ENCODE measurements around the gene VWA3B.
"Not testable (repeated sequence)": the region's sequence is repeated elsewhere in the genome, so short reads cannot be mapped to it uniquely, and the experiment has no call there.

Gene VWA3B

GRCh38 chr2:98245491-98245890, 158.5 kb downstream of the VWA3B start:
- DNase-seq, result no peak

GRCh38 chr2:98247383-98247782, 160.4 kb downstream of the VWA3B start:
- no peak for DNase-seq

DNA sequence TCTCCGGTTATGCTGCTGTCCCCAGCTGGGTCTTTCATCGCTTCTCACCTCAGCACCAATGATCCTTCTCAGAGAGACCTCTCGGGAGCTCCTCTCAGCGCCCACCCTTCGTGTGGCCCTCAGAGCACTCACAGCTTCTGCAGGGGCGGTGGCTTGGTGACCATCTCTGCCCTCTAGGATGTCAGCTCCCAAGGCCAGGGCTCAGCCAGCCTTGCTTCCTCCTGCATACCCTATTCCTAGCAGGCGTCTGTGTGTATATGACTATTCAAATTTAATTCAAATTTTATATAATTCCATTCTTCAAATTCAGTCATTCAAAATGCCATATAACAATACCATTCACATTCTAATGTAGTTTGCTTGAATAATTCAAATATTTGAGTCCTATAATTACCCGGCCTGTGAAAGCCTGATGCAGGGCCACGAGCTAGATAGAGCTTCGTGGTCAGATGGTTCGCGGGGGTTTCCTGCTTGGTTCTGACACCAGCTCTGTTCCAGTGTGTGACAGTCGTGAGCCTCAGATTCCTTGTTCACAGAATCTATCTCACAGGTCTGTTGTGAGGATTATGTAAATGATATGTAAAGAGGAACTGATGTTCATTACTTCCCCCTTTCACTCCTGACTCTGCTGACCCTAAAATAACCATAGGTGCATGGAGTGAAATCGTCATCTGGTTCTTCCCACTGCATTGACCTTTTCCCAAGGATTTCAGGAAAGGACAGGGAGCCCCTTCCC, 165.2 kb downstream of the VWA3B start:
- DNase-seq, result no peak

GRCh38 chr2:98253461-98254070, 166.6 kb downstream of the VWA3B start:
- peak in 7 of 56 donors; percentile 3 to 52 (median 27) for DNase-seq

DNA sequence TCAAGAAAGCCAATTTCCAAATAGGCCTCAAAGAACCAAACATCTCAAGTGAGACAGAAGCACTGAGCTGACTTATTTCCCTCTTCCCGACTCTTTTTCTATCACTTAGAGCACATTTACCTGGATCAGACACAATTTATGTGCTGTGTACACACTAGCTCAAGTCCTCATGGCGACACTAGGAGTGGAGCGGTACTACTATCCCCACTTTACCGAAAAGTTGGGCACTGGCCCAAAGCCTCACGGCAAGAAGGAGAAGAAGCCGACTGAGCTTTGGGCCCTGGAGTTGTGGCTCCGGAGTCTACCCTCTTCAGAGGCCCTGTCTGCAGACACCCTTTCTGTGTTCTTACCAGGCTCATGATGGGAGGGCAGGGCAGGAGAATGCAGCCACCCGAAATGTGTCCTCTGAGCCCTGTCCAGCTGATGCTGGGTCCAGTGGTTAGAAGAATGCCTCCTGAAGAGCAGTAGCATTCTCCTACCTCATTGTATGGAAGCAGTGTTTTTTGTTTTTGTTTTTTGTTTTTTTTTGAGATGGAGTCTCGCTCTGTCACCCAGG, 167.6 kb downstream of the VWA3B start:
- DNase-seq, result no peak

GRCh38 chr2:98258906-98259305, 171.9 kb downstream of the VWA3B start:
- DNase-seq, result no peak

- DNase-seq, result no peak
Observed at GRCh38 chr2:98263362-98263761, 176.4 kb downstream of the VWA3B start.

GRCh38 chr2:98268225-98268624, 181.3 kb downstream of the VWA3B start:
- DNase-seq, result not testable (repeated sequence)

DNA sequence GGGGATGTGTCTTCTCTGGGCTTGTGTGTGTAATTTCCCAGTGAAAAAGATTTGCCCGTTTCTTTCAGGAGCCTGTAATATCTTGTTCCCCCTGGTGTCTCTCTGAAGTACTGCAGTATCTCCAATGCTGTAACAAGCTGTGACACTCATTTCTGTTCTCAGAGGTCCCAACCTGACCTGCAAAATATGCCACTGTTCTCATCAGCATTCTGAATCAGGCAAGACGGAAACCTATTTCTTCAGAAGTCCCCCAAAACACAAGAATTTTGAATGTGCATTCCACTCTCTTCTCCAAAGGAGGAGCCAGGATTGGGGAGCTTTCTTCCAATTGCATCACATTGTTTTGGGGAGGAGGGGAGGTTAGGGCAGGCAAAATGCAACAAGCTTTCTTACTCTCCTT, 182.3 kb downstream of the VWA3B start:
- no peak for DNase-seq

DNA sequence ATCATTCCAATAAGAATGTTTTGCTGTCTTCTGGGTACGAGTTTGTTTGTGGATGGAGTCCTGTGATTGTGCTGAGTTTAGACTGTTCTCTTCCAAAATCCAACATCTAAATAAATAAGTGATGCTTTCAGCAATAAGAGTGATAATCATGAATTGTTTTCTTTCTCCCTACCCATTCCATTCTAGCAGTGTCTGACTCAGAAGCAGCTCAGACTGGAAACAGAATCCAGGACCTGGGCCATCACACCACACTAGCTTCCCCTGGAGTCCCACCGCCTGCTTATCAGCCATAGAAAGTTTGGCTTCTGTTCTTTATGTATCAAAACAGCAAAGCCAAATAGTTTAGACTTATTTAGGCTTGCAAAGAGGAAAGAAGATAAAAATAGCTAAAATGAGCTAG, 182.9 kb downstream of the VWA3B start:
- DNase-seq, result no peak

DNA sequence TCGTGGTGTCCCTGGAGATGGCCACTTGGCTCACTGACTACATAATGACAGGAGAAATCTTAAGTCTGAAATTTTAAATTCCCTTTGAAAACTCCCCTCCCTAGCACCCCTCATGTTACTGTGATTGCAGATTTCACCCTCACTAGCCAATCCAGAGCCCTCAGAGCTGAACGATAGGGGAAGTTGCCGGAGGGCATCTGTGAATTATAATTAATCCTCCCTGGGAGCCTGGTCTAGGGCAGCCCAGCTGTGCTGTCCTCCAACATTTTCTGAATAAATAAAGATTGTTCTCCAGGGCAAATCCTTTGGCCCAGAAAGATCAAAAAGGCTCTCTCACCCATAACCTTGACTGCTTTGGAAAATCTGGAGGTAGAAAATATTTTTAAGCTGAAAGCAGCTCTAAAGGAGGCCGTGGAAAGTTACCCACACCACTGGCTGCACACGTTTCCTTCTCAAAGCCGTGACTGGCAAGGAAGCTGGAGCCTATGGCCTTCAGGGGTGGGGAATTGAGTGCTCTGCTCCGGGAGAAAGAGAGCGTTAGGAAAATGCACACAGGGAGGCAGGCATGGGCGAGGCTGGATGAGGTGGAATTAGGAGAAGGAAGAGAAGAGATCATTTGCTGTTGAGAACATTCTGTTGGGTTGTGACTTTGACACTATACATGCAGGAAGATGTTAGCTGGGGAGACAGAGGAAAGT, 190.3 kb downstream of the VWA3B start:
- DNase-seq, result no peak

GRCh38 chr2:98278074-98278473, 191.1 kb downstream of the VWA3B start:
- no peak for DNase-seq

DNA sequence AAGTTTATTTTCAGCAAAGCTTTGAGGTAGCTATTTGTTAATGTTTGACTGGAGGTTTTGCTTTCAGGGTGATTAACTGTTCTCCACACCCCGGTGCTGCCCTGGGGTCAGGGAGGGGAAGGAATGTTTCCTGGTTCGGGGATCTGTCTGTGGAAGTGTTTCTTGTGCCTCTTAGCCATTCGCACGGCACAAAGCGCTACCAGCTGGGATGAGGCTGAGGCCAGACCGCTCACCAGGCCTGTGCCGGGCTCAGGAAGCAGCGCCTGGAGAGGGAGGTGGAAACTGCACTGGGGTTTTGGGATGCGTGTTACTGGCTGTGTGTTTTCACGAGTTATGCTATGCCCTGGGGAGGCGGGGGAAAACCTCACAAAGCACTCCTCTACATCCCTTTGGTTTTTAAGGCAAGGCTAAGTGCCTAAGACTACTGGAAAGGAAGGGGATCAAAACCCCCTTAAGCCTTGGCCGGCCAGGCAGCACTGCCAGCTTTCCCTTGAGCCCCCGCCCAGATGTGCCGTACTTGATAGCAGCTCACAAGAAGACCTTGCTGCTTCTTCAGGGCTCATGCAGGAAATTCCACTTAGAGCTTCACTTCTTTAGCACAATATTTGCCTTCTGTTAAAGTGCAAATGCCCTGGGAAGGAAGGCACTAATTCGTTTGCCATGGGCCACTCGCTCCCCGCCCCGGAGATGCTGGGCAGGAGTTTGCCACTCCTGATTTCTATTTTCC, 193.6 kb downstream of the VWA3B start:
- DNase-seq, result no peak

GRCh38 chr2:98281607-98282006, 194.6 kb downstream of the VWA3B start:
- no peak for DNase-seq

DNA sequence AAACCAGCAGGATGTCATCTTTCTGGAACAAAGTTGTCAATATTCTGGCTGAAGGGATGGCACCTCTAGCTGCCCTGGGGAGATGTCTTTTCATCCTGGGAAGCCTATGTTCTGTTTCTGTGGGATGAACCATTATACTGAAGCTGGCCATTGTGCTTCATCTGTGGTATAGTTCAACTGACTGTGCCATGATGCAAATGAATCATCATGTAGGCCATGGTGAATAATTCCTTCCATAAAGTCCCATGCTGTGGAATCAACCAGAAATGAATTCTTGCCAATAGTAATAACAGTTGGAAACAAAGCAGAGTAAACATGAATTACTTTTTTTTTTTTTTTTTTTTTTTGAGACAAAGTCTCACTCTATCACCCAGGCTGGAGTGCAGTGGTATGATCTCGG, 195.1 kb downstream of the VWA3B start:
- DNase-seq, result no peak

GRCh38 chr2:98293030-98293429, 206.1 kb downstream of the VWA3B start:
- no peak for DNase-seq

DNA sequence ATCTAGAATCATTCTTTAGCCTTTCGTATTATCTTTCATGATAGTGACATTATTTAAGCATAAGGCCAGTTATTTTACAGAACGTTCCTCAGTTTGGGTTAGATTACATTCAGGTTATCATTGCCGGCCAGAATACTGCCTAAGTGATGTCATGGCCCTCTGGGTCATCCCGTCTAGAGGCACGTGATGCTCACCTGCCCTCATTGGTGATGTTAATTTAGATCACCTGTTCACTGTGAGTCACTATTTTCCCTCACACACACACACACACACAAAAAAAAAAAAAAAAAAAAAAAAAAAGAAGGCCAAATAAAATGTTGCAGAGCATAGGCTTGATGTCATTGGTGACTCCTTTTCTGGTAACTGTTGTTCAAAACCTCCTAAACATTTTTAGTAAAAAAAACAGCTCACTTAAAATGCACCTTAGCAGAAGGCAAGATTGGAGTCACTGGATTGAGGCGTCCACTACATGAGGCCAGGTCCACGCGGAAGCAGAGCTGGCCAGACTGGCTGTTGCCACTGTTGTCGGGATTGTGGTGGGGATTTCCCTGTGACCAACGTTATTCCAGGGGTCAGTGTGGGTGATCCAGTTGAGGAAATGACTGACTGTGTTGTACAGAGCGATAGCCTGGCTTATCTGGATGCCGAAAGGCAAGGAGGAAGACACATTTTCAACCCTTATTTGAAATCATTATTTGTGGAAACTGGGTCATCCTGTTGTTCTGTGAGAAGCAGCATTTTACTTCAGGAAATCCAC, 207.1 kb downstream of the VWA3B start:
- no peak for DNase-seq

DNA sequence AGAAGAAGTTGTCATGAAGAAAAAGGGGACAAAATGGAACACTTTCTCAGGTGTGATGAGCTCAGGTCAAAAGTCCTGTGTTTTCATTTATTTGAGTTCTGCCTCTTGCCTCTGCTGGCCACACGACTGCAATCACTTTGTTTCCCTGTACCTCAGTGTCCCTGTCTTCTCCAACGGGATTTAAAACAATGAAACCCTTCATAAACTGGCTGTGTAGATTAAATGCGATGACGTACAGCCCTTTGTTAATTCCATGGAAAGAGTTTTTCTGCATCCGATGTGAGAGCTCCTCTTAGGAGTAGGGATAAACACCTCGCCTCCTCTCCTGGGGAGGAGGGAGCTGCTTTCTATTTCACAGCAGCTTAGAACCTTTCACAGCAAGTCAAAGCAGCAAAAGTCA, 207.7 kb downstream of the VWA3B start:
- no peak for DNase-seq

DNA sequence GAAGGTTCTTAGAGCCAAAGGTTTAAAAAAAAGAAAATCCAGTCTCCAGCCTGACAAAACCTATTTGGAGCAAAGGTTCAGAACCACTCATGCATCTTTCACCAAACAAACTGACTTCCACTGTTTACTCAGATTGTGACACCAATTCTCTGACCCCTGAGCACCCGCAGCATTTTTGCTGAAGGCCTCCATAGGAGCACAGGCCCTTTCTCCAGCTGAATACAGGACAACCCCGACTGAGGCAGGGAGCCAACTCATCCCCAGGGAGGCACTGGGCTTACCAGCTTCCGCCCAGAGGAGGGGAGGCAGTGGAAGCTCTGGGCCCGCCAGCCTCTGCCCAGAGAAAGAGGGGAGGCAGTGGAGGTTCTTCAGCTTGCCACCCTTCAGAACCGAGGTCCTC, 208.3 kb downstream of the VWA3B start:
- DNase-seq, result peak in 1 of 56 donors; percentile 11

DNA sequence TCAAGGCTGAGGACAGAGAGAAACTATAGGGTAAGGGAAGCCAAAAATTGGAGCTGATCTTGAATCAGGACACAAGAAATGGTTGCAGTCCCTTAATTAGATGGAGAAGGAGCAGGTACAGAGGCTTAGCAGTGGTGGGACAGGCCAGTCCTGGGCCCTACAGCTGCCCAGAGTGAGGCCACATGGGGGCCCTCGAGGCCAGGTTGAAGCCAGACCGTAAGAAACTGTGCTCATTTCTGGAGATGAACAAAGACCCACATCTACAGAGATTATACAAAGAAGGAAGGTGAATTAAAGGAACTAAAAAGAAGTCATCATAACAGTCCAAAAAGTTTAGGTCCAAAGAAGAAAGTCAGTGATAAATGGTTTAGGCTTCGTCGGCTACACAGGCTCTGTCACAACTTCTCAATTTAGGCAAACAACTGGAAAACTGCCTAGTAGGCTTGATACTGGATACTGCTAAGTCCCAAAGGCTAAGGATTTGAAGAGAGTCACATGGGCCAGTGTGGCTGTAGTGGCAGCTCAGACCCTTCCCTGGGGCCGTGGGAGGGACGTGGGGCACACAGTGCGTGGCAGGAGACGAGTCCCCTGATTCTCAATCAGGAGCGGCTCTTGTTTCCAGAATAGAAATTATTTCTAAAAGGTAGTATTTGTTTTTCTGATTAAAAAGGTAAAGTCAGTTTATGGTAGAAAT, 208.9 kb downstream of the VWA3B start:
- no peak for DNase-seq

All from amygdala (tissue), 56 donors.